ENCODE measurements around the gene RAET1L. TPM values are rescaled to one million over a fixed set of nuclear protein-coding genes. Genes with fewer than 3 reads are reported as not detected.
"Not testable (repeated sequence)": the region's sequence is repeated elsewhere in the genome, so short reads cannot be mapped to it uniquely, and the experiment has no call there.

Gene RAET1L
- polyA plus RNA-seq, 1 donor (not counting 4 experiments of a cell fraction or from before 2014, with no cell fraction given): 6.9 TPM

GRCh38 chr6:149995235-149995750, 30.0 kb downstream of the RAET1L start:
- dilution Hi-C loops (cut with MboI; ENCODE audit: extremely low pct_ligation_motif_present, low sequenced_read_pairs): no loop called here
- Histone ChIP-seq H3K9me3 (ENCODE audit: control insufficient read depth, low read depth, low read length) (no peaks in the 10 kb centered on the region), H3K27me3 (ENCODE audit: control insufficient read depth, extremely low read depth, insufficient read depth, low read length) (peaks cover 43% of the 10 kb centered on the region), H3K4me1 (ENCODE audit: control insufficient read depth, extremely low read depth, insufficient read depth, low read length) (peaks cover 6% of the 10 kb centered on the region), H3K4me2 (ENCODE audit: control insufficient read depth, extremely low read depth, insufficient read depth, low read depth, low read length) (no peak overlapping the region), H3K36me3 (ENCODE audit: control insufficient read depth in 2 of 2, extremely low read depth in 1 of 2, insufficient read depth in 2 of 2, low read length in 2 of 2) (no peaks in the 10 kb centered on the region), H2AFZ (ENCODE audit: control insufficient read depth, low read length) (no peak overlapping the region), H4K20me1 (ENCODE audit: control insufficient read depth, extremely low read depth, insufficient read depth, low read length) (no peaks in the 10 kb centered on the region), H3K27ac (ENCODE audit: control insufficient read depth, insufficient read depth, low read length) (no peak overlapping the region), H3K9me1 (ENCODE audit: control insufficient read depth, extremely low read depth, insufficient read depth, low read length) (no peaks in the 10 kb centered on the region), H3K79me2 (ENCODE audit: control insufficient read depth, insufficient read depth, low read length) (no peaks in the 10 kb centered on the region), H3K4me3 (ENCODE audit: control insufficient read depth in 2 of 3, extremely low read depth in 1 of 3, insufficient read depth in 2 of 3, low read depth in 1 of 3, low read length in 3 of 3) (no peak overlapping the region), H3K9ac (ENCODE audit: control insufficient read depth, extremely low read depth, insufficient read depth, low read length) (no peak overlapping the region)
- no peak for TF ChIP-seq EZH2 (IDR thresholded peaks at IDR 0.05; ENCODE audit: low read length)
- TF ChIP-seq, protein P1, sequence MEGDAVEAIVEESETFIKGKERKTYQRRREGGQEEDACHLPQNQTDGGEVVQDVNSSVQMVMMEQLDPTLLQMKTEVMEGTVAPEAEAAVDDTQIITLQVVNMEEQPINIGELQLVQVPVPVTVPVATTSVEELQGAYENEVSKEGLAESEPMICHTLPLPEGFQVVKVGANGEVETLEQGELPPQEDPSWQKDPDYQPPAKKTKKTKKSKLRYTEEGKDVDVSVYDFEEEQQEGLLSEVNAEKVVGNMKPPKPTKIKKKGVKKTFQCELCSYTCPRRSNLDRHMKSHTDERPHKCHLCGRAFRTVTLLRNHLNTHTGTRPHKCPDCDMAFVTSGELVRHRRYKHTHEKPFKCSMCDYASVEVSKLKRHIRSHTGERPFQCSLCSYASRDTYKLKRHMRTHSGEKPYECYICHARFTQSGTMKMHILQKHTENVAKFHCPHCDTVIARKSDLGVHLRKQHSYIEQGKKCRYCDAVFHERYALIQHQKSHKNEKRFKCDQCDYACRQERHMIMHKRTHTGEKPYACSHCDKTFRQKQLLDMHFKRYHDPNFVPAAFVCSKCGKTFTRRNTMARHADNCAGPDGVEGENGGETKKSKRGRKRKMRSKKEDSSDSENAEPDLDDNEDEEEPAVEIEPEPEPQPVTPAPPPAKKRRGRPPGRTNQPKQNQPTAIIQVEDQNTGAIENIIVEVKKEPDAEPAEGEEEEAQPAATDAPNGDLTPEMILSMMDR (optimal IDR thresholded peaks at IDR 0.05 in 1 of 3, IDR thresholded peaks at IDR 0.05 in 1 of 3, conservative IDR thresholded peaks at IDR 0.05 in 1 of 3; ENCODE audit: extremely low read depth in 1 of 3, insufficient read depth in 2 of 3, low read length in 3 of 3): no peak
- FAIRE-seq: no peak
- no peak for DNase-seq (ENCODE audit: low read depth, low spot score)

DNA sequence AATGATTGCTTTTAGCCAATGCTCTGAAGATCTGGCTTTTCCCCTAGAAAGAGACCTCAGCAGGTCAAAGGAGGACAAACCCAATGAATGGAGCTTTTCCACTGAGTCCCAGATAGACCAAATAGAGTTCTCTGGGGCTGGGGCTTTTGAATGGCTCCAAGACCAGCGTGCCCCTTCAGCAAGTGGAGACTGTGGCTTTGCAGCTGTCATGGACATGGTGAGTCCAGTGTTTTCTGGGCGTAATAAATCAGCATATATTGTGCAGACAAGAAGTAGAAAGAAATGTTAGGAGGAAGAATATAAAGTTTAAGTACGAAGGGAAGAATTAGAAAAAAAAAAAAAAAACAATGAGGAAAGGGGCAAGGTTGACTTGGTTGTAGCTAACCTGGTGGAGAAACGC, 33.5 kb downstream of the RAET1L start:
- H3K4me3 ChIP-seq (ENCODE audit: control insufficient read depth in 2 of 3, extremely low read depth in 1 of 3, insufficient read depth in 2 of 3, low read depth in 1 of 3, low read length in 3 of 3): no peak overlapping the region
- H2AFZ ChIP-seq (ENCODE audit: control insufficient read depth, low read length): no peak overlapping the region
- dilution Hi-C loops (cut with MboI; ENCODE audit: extremely low pct_ligation_motif_present, low sequenced_read_pairs): no loop called here
- H3K27ac ChIP-seq (ENCODE audit: control insufficient read depth, insufficient read depth, low read length): no peak overlapping the region
- H3K4me1 ChIP-seq (ENCODE audit: control insufficient read depth, extremely low read depth, insufficient read depth, low read length): peaks cover 14% of the 10 kb centered on the region
- H3K36me3 ChIP-seq (ENCODE audit: control insufficient read depth in 2 of 2, extremely low read depth in 1 of 2, insufficient read depth in 2 of 2, low read length in 2 of 2): no peaks in the 10 kb centered on the region
- FAIRE-seq (no peak), DNase-seq (ENCODE audit: low read depth, low spot score) (no peak)
- H3K9me1 ChIP-seq (ENCODE audit: control insufficient read depth, extremely low read depth, insufficient read depth, low read length): no peaks in the 10 kb centered on the region
- H3K79me2 ChIP-seq (ENCODE audit: control insufficient read depth, insufficient read depth, low read length): no peaks in the 10 kb centered on the region
- no peak overlapping the region for H3K4me2 ChIP-seq (ENCODE audit: control insufficient read depth, extremely low read depth, insufficient read depth, low read depth, low read length)
- H3K9me3 ChIP-seq (ENCODE audit: control insufficient read depth, low read depth, low read length): peaks cover 6% of the 10 kb centered on the region
- H3K27me3 ChIP-seq (ENCODE audit: control insufficient read depth, extremely low read depth, insufficient read depth, low read length): peaks cover 74% of the 10 kb centered on the region
- no peak overlapping the region for H3K9ac ChIP-seq (ENCODE audit: control insufficient read depth, extremely low read depth, insufficient read depth, low read length)
- H4K20me1 ChIP-seq (ENCODE audit: control insufficient read depth, extremely low read depth, insufficient read depth, low read length): no peaks in the 10 kb centered on the region
- TF ChIP-seq, protein P1 (optimal IDR thresholded peaks at IDR 0.05 in 1 of 3, IDR thresholded peaks at IDR 0.05 in 1 of 3, conservative IDR thresholded peaks at IDR 0.05 in 1 of 3; ENCODE audit: extremely low read depth in 1 of 3, insufficient read depth in 2 of 3, low read length in 3 of 3): no peak
- no peak for TF ChIP-seq EZH2 (IDR thresholded peaks at IDR 0.05; ENCODE audit: low read length)

DNA sequence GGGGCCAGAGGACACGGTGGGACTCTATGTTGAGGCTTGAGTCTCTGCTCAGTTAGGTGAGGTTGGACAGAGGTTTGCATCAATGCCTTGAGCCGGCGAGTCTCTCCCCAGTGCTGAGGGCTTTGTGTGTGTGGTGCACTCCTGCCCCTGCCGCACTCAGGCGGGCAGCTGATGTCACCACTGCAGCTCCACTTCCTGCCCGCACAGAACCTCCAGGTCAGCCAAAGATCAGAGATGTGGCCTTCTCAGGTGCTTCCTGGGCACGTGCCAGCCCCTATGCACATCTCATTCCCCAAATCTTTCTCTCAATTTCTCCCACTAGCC, 33.9 kb downstream of the RAET1L start:
- H3K36me3 ChIP-seq (ENCODE audit: control insufficient read depth in 2 of 2, extremely low read depth in 1 of 2, insufficient read depth in 2 of 2, low read length in 2 of 2); H3K9me1 ChIP-seq (ENCODE audit: control insufficient read depth, extremely low read depth, insufficient read depth, low read length); DNase-seq (ENCODE audit: low read depth, low spot score); H3K9me3 ChIP-seq (ENCODE audit: control insufficient read depth, low read depth, low read length); H3K79me2 ChIP-seq (ENCODE audit: control insufficient read depth, insufficient read depth, low read length); dilution Hi-C loops (cut with MboI; ENCODE audit: extremely low pct_ligation_motif_present, low sequenced_read_pairs); H3K9ac ChIP-seq (ENCODE audit: control insufficient read depth, extremely low read depth, insufficient read depth, low read length); H3K4me3 ChIP-seq (ENCODE audit: control insufficient read depth in 2 of 3, extremely low read depth in 1 of 3, insufficient read depth in 2 of 3, low read depth in 1 of 3, low read length in 3 of 3); H4K20me1 ChIP-seq (ENCODE audit: control insufficient read depth, extremely low read depth, insufficient read depth, low read length); H3K27ac ChIP-seq (ENCODE audit: control insufficient read depth, insufficient read depth, low read length); H2AFZ ChIP-seq (ENCODE audit: control insufficient read depth, low read length): not testable (repeated sequence)
- peaks cover 14% of the 10 kb centered on the region for H3K4me1 ChIP-seq (ENCODE audit: control insufficient read depth, extremely low read depth, insufficient read depth, low read length)
- peak overlapping the region; percentile 83 for H3K4me2 ChIP-seq (ENCODE audit: control insufficient read depth, extremely low read depth, insufficient read depth, low read depth, low read length)
- FAIRE-seq: peak; percentile 39
- peaks cover 76% of the 10 kb centered on the region for H3K27me3 ChIP-seq (ENCODE audit: control insufficient read depth, extremely low read depth, insufficient read depth, low read length)
